ENCODE data around the gene OR5AU1. TPM values are rescaled to one million over a fixed set of nuclear protein-coding genes. Genes with fewer than 3 reads are reported as not detected.
A peak's percentile ranks its signal among the peaks of the same experiment; 100 is the strongest.

OR5AU1 gene
- total and polyA plus RNA-seq, 2 of the 13 experiments (the other 11 are each of a cell fraction or from before 2014, with no cell fraction given) = not detected

DNA sequence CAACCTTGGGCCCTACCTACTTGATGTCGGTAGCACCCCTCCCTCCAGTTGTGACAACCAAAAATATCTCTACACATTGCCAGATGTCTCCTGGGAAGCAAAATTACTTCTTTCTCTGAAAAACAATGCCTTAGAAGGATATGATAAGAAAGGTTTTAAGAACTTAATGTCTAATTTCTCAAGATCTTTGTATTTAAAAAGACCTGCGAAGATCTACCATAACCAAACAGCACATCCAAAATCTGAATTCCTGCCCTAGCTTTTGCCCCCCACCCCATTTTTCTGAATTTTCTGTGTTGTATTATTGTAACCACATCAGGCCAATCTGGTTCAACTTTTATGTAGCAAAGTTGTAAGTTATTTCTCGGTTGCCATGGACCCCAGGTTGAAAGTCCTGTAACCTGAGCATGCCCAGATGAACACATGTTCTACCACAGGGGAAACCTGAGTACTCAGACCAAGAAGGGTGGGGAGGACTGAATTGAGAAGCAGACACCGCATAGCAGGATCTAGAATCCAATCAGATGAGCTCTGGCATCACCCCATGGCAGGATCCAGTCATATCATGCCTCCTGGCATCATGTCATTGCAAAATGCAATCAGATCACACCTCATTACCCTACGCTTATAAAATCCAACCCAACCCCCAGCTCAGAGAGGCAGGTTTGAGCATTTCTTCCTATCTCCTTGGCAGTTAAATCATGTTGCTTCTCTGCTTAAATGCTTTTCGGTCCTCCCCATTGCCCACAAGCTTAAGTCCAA lies 46.3 kb downstream of the OR5AU1 start (continued):
- TF ChIP-seq ZNF501 (CRISPR knock-in tag; IDR thresholded peaks at IDR 0.05) (peak; percentile 70; the same call in 1 of the 2 replicates), SALL1 (CRISPR knock-in tag; IDR thresholded peaks at IDR 0.05) (0 out of 2 replicates have a peak, but pooled peaks have one; percentile 14), SIX1 (CRISPR knock-in tag; IDR thresholded peaks at IDR 0.05; ENCODE audit: borderline replicate concordance) (peak; percentile 82; the same call in 1 of the 2 replicates), ZNF567 (CRISPR knock-in tag; IDR thresholded peaks at IDR 0.05; ENCODE audit: borderline replicate concordance) (0 out of 2 replicates have a peak, but pooled peaks have one; percentile 34), LCORL (IDR thresholded peaks at IDR 0.05) (no peak), LCORL (CRISPR knock-in tag; IDR thresholded peaks at IDR 0.05) (0 out of 2 replicates have a peak, but pooled peaks have one; percentile 23), POLR2AphosphoS5 (IDR thresholded peaks at IDR 0.05; ENCODE audit: low read depth, low read length) (peak; percentile 71), ZNF30 (CRISPR knock-in tag; IDR thresholded peaks at IDR 0.05) (no peak), PAXIP1 (CRISPR knock-in tag; conservative IDR thresholded peaks at IDR 0.05) (peak; percentile 38), MAZ (IDR thresholded peaks at IDR 0.05; ENCODE audit: borderline replicate concordance, low read depth, low read length) (0 out of 2 replicates have a peak, but pooled peaks have one; percentile 11), MAZ (CRISPR knock-in tag; IDR thresholded peaks at IDR 0.05; ENCODE audit: low read depth) (no peak), RFX3 (CRISPR knock-in tag; IDR thresholded peaks at IDR 0.05) (peak; percentile 77), RFX1 (IDR thresholded peaks at IDR 0.05) (peak; percentile 84), NCOR1 (IDR thresholded peaks at IDR 0.05; ENCODE audit: borderline replicate concordance, low read length) (peak; percentile 71; the same call in 1 of the 2 replicates), ZNF607 (CRISPR knock-in tag; IDR thresholded peaks at IDR 0.05; ENCODE audit: borderline replicate concordance) (peak; percentile 48; the same call in 1 of the 2 replicates), ZNF451 (CRISPR knock-in tag; IDR thresholded peaks at IDR 0.05) (no peak), ZNF292 (CRISPR knock-in tag; IDR thresholded peaks at IDR 0.05; ENCODE audit: borderline replicate concordance, low read depth) (0 out of 2 replicates have a peak, but pooled peaks have one; percentile 48), POGK (CRISPR knock-in tag; conservative IDR thresholded peaks at IDR 0.05) (0 out of 2 replicates have a peak, but pooled peaks have one; percentile 31), MXI1 (IDR thresholded peaks at IDR 0.05; ENCODE audit: borderline replicate concordance, low read depth, low read length) (peak; percentile 79; the same call in 1 of the 3 replicates), ZNF263 (CRISPR knock-in tag; IDR thresholded peaks at IDR 0.05) (peak; percentile 50; the same call in 1 of the 2 replicates), HNRNPLL (IDR thresholded peaks at IDR 0.05; ENCODE audit: low read depth, low read length, poor library complexity, severe bottlenecking) (no peak), ZMYM4 (CRISPR knock-in tag; IDR thresholded peaks at IDR 0.05) (peak; percentile 64; the same call in 1 of the 2 replicates)
- TF ChIP-seq, protein P1, sequence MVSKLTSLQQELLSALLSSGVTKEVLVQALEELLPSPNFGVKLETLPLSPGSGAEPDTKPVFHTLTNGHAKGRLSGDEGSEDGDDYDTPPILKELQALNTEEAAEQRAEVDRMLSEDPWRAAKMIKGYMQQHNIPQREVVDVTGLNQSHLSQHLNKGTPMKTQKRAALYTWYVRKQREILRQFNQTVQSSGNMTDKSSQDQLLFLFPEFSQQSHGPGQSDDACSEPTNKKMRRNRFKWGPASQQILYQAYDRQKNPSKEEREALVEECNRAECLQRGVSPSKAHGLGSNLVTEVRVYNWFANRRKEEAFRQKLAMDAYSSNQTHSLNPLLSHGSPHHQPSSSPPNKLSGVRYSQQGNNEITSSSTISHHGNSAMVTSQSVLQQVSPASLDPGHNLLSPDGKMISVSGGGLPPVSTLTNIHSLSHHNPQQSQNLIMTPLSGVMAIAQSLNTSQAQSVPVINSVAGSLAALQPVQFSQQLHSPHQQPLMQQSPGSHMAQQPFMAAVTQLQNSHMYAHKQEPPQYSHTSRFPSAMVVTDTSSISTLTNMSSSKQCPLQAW (CRISPR knock-in tag; IDR thresholded peaks at IDR 0.05) = 0 out of 2 replicates have a peak, but pooled peaks have one; percentile 41
